Measurements from ENCODE around the gene SYTL5.

The SYTL5 gene

DNA sequence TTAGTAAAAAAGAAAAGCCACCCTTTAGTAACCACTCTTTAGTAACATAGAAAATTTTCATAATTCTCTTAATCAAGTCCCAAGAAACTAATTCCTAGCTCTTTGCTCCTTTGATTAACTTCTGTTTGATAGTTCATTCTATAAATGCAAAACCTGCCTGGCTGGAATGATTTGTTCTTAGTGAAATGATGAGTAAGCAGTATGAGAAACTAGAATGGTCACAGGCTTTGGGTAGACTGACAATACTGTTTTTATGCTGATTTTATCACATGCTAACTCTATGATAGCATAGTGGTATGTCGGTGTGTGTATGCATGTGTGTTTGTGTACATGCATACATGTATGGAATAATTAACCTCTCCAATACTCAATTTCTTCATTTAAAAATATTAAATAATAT, 81.2 kb downstream of the SYTL5 start:
- DNase-seq (ENCODE audit: low read depth in 4 of 4, low spot score in 1 of 4) = no peak

DNA sequence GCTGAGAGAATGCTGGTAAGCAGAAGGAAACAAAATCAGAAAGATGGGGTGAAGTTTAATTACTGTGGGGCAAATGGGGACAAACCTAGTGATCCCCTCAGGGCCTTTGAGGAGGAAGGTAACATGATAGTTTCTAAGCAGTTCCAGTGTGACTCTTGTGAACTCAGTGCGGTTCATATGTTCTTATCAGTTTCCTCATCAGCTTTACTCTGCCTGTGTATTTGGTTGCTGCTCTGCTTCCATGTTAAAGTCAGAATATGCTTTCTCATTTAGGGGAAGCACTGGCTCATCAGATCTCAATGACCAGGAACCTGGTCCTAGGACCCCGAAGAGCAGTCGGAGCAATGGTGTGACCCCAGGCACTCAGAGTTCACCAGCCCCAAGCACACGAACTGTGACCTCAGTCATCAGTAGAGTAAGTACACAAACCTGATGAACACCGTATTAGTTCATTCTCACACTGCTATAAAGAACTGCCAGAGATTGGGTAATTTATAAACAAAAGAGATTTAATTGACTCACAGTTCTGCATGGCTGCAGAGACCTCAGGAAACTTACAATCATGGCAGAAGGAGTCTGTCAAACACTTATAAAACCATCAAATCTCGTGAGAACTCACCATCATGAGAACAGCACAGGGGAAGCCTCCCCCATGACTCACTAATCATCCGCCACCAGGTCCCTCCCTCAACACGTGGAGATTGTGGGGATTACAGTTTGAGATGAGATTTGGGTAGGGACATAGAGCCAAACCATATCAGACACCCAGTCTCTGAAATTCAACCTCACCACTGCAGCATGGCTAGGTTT, 83.0 kb downstream of the SYTL5 start:
- DNase-seq (ENCODE audit: low read depth in 4 of 4, low spot score in 1 of 4) = no peak

DNA sequence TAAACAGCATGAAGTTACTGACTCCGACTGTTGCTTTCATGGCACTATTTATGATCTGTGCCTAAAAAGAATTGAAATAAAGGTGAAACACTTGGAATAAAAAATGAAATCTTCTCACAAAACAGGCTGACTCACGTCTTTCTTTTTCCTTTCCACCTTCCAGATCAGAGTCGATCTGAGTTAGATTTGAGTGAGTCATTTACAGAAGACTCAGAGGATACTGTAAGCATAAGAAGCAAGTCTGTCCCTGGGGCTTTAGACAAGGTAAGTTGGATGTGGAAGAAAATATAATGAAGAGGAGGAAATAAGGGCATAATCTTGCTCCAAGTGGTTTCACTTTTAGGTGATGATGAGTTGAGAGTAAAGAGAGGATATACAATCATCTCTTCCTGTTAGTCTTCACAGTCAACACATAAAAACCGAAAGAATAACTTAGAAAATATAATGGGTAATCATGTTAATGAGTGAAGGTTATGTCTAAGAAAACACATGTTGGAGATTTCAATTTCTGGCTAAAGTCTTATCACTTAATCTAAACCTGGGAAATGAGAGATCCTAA, 89.7 kb downstream of the SYTL5 start:
- no peak for DNase-seq (ENCODE audit: low read depth in 4 of 4, low spot score in 1 of 4)

DNA sequence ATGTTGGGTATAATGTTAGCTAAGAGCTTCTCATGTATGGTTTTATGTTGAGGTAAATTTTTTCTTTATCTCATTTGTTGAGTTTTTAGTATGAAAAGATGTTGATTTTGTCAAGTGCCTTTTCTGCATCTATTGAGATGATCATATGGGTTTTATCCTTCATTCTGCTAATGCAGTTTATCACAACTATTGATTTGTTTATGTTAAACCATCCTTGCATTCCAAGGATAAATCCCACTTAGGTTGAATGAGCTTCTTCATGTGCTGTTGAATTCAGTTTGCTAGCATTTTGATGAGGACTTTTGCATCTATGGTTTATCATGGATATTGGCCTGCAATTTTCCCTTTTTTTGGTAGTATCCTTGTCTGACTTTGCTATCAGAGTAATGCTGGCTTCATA, 93.3 kb downstream of the SYTL5 start:
- no peak for DNase-seq (ENCODE audit: low read depth in 4 of 4, low spot score in 1 of 4)

DNA sequence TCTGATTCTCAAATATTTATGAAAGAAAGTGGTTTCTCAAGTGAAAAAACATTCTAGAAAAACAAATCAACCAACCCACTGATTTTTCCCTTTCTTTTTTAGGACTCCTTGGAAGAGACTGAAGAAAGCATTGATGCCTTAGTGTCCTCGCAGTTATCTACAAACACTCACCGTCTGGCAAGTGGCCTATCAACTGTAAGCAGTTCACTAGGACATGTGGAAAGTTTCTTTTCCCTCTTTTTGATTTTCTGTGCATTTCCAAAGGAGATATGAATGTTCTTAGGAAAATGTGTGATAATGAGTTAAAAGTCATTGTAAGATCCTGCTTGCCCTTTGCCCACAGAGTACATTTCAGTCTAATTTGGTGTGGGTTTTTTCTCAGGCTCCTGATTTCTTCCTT, 95.9 kb downstream of the SYTL5 start:
- DNase-seq (ENCODE audit: low read depth in 4 of 4, low spot score in 1 of 4) = no peak

DNA sequence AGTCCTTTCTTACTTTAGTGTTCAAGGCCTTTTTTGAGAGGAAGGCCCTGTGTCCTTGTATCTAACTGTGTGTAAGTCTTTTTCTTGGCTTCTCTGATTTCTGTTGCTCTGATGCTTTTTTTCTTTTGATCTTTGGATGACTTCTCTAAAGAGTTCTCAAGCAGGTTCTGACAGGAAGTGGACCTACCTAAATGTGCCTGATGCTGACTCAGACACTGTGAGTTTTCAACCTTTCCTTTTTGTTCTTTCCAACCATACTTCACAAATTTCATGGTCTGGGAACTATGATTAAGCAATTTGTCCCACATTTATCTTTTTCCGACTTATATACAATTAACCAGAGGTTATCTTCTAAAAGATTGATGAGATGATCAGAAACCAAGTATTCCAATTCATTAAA, 96.5 kb downstream of the SYTL5 start:
- no peak for DNase-seq (ENCODE audit: low read depth in 4 of 4, low spot score in 1 of 4)

DNA sequence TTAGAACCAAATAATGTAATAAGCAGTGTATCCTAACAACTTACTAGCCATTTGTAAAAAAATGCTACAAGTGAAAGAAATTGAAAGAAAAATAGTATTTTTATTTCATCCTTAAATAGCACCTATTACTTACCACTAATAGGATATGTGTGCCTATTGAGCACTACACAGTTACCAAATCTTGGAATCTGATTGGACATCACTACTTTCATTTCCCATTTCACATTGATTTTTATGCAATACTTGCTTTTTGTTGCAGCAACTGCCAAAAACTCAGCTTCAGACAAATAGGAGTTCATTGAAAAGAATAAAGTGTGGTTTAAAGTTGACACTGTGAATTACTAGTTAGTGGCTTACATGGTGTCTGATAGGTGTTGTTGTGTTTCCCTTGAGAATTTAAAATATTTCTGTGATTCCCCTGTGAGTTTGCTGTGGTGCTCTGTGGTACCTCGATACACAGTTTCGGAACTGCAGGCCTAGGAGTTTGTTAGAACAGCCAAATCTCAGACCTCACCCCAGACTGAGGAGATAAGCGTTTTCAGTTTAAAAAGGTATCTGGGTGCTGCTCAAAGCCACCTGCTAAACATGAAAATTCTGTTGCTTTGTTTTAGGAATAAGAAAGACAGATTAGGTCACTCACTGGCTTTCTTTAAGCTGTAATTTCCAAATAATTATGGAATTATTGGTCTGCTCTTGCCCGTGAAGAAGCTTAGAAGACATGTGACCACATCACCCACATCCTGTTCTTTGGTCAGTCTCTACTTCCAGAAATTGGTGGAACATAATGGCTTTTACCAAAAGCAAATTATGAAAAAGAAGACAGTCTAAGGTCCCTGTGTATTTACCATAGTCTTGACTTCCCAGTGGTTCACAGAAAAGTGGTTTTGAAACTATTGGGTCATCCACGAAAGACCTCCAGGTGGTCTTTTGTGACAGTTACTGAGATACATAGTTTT, 97.8 kb downstream of the SYTL5 start:
- no peak for DNase-seq (ENCODE audit: low read depth in 4 of 4, low spot score in 1 of 4)

DNA sequence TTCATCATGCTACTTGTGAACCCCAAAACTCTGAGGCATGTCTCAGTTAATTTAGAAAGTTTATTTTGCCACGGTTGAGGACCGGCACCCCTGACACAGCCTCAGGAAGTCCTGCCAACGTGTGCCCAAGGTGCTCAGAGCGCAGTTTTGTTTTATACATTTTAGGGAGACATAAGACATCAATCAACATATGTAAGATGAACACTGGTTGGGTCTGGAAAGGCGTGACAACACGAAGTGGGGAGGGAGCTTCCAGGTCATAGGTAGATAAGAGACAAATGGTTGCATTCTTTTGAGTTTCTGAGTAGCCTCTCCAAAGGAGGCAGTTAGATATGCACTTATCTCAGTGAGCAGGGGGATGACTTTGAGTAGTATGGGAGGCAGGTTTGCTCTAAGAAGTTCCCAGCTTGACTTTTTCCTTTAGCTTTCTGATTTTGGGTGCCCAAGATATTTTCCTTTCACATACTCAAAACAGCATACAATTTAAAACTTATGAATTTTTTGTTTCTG, 98.9 kb downstream of the SYTL5 start:
- no peak for DNase-seq (ENCODE audit: low read depth in 4 of 4, low spot score in 1 of 4)

DNA sequence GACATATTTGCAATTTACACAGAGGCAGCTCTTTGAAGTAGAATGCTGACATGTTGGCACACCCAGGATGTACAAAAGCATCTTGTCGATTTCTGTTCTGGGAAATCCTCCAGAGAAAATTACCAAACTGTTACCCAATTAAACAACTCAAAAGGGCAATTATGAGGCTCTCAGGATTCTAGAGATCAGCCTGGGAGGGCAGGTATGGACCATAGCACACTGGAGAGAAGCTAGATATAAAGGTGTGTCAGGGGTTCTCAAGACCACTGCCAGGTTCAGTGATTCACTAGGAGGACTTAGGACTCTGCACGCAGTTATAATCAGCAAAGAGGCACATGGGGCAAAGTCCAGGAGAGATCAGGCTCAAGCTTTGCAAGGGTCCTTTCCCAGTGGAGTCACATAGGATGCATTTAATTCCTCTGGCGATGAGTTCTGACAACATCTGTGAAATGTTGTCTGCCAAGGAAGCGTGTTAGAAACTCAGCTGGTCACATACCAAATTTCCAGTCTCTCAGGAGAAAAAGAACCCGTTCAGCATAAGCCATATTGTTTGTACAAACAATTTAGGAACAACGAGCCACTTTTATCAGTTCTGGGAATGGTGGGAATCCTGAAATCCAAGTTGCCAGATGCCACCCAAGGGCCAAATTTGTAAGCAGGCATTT, 100.8 kb downstream of the SYTL5 start:
- DNase-seq (ENCODE audit: low read depth in 4 of 4, low spot score in 1 of 4) = no peak

DNA sequence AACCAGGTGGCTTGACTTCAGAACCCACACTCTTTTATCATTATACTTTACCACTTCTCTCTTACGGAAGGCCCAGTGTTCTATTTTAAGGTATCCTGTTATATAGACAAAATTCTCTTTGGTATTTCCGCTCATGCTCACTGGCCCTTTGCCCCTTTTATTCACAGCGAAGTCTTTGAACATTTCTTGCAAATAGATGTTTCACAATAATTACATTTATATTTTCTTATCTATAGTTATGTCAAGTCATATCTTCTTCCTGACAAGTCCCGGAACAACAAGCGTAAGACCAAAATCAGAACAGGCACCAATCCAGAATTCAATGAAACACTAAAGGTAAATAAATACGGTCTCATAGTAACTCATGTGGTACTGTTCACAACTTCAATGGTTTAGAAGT, 102.0 kb downstream of the SYTL5 start:
- no peak for DNase-seq (ENCODE audit: low read depth in 4 of 4, low spot score in 1 of 4)

DNA sequence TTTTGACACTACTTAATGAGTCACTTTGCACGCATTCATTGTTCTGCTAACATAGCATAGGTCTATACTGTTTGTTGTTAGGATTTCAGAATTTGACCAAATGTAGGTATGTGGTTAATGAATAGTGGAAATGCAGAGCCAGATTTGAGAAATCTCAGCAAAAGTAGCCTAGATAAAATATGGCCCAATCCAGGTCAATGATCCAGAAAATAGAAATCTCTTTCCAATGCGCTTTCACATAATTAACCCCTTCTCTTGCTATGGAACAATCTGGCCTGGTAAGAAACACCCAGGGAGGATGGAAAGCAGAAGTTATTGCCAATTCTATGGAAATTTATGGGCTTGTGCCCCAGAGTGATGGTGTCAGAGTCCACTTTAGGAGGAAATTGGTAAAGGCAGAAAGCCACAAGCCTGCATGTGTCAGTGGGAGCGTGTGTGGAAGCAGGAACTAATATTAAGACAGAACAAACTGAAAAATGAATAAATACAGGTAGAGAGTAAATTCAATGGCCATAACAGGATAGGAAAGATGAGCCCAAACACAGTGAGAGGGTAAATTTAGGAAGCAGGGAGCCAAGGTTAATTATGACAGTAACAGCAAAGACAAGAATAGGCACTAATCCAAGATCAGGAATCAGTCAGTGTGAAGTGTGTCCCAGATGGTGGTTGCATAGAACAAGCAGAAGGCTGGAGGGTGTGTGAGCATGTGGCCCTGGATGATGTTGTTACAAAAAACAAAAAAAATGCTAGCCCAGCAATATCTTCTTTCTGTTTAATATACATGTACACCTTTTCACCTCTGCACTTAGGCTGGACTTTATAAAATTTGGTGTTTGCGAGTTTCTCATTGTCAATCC, 102.9 kb downstream of the SYTL5 start:
- no peak for DNase-seq (ENCODE audit: low read depth in 4 of 4, low spot score in 1 of 4)

DNA sequence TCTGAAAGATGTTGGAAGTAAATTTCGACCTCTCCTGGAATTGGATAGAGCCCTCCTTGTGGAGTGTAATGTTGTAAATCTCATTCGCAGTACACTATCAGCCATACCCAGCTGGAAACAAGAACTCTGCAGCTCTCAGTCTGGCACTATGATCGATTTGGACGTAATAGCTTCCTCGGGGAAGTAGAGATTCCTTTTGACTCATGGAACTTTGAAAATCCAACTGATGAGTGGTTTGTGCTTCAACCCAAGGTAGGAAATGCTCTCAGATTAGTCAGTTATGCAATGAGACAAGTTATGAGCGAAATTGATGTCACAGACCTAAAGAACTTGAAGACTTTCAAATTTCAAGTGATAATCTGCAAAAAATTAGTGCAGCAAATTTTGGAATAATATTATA, 103.9 kb downstream of the SYTL5 start:
- no peak for DNase-seq (ENCODE audit: low read depth in 4 of 4, low spot score in 1 of 4)

DNA sequence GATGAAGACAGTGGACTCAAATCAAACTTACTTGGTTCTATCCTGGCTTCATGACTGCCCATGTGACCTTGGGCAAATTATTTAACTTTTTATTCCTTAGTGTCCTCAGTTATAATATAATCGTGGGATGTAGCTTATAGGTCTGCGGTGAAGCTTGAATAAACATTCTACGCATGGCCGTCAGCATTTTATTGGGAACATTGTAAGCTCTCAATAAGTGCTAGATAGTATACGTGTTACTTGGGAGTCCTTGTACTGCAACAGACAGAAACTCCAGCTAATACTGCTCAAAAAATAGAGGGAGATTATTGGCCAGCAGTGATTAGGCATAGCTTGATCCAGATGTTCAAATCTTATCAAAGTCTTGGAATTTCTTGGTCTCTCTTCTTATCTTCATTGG, 104.8 kb downstream of the SYTL5 start:
- no peak for DNase-seq (ENCODE audit: low read depth in 4 of 4, low spot score in 1 of 4)

DNA sequence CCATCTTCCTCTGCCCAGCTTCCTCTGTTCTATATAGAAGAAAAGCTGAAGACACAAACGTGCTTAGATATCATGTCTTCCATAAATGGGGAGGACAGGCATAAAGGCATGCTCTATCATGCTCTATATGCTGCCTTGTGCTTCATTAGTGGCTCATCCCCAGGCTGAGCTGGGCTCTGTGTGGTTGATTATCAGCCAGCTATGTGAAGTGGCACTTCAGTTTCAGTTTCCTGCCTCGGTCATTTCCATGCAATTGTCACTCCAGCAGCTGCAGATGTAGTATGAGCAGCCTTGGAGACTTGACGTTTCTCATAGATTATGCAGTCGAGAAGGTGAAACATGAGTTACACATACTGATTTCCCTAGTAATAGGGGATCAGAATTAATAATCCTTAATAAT, 106.2 kb downstream of the SYTL5 start:
- DNase-seq (ENCODE audit: low read depth in 4 of 4, low spot score in 1 of 4) = no peak

DNA sequence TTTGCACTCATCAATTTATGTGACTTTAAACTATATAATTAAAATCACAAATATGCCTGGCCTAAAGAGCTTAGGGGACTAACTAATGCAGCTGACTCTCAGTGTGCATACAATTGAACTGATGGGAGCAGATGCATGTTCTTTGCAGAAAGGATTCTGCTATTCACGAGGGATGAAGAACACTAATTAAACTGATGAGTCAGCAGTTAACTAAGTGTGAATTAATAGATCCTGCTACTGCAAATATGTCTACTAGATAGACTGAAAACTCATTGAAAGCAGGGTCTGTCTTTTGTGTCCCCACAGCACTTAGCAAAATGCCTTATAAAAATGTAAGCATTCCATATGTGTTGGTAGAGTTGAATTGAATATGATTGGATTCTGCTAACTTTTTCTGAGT, 110.4 kb downstream of the SYTL5 start:
- no peak for DNase-seq (ENCODE audit: low read depth in 4 of 4, low spot score in 1 of 4)

DNA sequence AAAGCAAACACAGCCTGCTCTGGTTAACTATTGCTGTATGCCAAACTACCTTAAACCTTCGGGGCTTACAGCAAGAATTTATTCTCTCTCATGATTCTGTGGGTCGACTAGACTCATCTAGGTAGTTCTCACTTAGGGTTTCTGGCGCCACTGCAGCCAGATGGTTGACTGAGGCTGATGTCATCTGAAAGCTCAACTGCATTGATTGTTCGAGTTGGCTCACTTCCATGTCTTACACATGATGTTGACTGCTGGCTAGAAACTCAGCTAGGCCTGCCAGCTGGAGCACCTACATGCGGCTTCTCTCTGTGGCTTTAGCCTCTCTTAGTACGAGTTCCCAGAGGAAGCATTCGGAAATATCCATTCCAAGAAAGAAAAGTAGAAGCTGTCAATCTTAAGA, 111.1 kb downstream of the SYTL5 start:
- DNase-seq (ENCODE audit: low read depth in 4 of 4, low spot score in 1 of 4) = no peak

DNA sequence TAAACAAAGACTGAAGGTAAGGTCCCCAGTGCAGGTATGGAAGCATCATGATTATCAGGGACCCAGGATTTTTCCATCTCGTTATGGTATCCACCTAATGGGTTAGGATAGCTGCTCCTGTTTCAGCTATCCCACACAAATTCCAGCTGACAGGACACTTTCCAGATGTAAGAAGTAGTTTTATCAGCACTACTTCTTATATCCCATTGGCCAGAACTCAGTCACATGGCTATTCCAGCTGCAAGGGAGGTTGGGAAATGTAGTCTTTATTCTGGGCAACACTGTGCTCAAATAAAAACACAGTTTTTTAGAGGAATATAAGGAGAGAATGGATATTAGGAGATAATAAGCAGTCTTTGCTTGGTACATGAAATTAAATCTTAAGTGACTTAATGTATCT, 117.6 kb downstream of the SYTL5 start:
- no peak for DNase-seq (ENCODE audit: low read depth in 4 of 4, low spot score in 1 of 4)

DNA sequence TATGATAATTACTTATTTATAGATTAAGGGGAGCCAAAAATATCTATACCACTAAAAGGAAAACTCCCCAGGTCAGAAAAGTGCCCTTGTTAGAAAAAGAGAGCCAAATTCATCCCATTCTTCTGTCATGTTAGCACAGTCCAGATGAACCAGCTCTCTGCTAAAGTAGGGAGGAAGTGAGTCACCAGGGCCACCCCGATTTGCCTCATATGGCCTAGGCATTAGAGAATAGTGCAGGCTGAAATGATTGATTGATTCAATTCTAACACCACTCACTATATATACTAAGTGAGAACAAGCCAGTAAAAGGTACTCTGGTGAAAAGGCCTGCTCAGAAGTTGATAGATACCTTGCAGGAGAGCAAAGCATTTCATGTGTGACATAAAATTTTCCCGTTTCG, 119.8 kb downstream of the SYTL5 start:
- DNase-seq (ENCODE audit: low read depth in 4 of 4, low spot score in 1 of 4) = no peak

DNA sequence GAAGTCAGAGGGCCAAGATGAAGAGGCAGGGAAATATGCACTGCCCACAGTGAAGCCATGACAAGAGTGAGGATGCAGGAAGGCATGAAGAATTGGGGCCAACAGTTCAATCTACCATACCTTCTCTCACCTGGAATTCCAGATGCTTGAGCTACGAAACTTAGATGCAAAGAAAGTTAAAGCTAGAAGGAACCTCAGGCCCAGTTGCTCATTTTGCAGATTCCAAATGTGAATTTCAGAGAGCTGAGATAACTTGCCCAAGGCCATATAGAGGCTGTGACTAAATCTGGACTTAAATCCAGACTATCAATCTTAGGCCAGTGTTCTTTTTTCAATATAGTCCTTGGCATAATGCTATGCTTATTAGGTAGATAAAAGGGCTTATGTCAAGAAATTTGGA, 121.6 kb downstream of the SYTL5 start:
- no peak for DNase-seq (ENCODE audit: low read depth in 4 of 4, low spot score in 1 of 4)

DNA sequence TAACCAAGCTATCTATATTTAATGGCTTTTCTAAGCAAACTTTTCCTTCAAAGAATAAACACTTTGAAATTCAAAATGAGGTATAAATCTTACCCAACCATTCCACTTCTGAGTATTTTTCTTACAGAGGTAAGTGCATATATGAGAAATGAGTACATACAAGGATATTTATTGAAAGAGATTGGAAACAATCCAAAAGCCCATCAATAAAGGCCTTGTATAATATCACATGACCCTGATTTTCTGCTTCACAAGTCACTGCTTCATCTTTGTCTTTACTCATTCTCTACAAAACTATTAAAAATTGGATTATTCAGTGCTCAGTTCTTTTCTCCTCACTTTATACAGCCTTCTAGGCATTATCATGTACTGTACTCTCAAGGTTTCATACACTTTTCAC, 123.0 kb downstream of the SYTL5 start:
- no peak for DNase-seq (ENCODE audit: low read depth in 4 of 4, low spot score in 1 of 4)
